GM18519 (cell line): ENCODE results near the gene SFMBT2.

Experiments
- ATAC-seq: cut with Tn5 transposase; IDR thresholded peaks from one replicate; pipeline ENCODE4 v1.9.1; 2021; ENCODE audit warnings: mild to moderate bottlenecking, moderate library complexity; ENCODE audit not compliant: unreplicated experiment, low FRiP score

The SFMBT2 gene

DNA sequence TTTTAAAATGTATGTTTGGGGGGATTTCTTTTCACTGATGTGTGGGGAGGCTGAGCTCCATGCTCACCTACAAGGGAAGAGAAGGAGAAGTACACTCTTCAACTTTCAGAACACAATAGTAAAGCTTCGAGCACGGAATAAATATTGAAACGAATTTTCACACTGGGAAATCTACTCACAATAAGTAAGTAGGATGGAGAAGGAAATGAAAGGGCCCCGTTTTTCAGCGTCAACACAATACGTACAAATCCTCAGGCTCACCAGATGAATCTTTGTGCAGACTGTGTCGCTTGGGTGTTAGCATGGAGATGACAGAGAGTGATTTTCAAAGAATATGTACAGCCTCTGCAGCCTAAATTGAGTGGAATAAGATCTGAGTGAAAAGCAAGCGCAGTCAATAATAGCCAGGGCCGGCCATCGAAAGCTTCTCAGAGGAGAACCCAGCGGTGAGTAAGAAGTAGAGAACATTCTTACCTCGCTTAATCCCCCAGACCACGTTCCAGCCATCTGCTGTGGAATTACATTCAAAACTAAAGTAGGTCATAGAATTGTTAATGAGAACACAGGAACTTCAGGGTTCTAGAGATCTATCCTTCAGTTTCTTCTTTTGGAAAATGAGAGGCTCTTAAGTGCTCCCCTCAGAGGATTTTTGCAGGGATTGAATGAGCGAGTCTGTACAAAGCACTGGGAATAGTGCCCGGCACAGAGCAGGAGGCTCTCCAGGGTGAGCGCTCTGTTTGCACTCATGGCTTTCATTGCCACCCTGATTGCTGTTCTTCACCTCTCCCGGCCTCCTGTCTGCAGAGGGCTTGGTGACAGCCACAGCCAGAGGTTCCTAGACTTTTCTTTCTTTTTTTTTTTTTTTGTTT is 292.8 kb downstream of the SFMBT2 start:
- ATAC-seq, result no peak

DNA sequence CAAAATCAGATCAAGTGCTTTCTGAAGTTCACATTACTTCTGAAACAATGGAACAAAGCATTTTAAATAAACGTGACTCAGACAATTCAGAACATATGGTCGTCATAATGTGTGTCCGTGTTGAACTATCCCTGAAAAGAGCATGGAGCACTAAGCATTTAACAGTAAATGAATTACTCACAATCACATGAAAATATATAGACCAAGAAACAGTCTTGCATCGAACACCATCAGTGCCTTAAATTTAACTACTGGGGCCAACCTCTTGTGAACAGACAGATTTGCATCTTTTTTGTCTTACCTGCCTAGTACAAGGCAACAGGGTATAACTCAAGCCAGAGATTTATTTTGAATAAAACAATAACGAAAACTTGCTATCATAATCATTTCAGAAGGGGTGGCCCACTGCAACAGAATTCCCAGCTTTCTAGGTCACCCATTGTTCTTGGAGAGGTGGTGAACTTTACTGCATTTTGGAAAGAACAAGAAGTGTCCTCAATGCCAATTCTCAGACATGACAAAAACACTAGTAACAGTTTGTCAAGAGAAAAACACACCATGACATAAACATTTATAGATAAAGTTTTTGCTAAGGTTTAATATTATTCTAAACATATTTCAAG is 293.5 kb downstream of the SFMBT2 start:
- no peak for ATAC-seq

DNA sequence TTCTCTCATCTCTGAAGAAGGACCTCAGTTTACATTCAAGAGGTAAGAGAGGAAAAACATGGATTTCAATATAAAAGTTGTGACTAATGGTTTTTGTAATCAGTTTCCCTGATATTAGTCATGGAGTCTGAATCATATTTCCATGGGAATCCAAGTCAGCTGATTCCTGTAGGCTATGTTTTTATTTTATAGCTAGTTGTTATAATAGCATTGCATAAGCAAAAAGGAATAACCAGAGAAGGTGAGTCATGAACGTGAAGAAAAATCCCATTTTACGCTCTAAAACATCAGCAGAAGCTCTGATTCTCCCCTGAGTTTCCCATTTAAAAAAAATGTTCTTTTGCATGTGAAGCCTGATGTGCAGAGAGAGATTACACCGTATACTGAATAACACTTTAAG is 299.3 kb downstream of the SFMBT2 start:
- no peak for ATAC-seq

DNA sequence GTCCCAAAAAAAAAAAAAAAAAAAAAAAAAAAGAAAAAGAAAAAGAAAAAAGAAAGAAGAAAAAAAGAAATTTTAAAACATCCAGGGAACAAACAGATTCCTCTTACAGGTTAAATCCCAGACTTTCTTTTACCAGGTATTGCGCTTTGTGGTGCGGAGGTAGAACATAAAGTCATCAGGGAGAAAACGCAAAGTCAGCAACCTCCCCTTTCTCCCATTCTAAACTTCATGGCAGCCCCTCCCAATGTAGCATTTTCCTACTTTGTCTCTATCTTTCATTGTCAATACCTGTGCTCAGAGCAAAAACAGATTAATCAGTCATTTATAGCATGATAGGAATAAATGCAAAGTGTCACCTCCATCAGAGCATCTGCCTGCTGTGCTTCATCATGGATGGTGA is 299.7 kb downstream of the SFMBT2 start:
- ATAC-seq, result no peak
